Mesenchymal stem cell (in vitro differentiated cells and primary cell): Measurements from ENCODE around the gene TLE7.
A peak's percentile ranks its signal among the peaks of the same experiment; 100 is the strongest.

Experiments used
- DNase-seq: peaks from one replicate; pipeline ENCODE4 v3.0.0-alpha.2; 2013
- H2AFZ ChIP-seq: one replicate; pipeline ENCODE4 v1.6.1; 2013; ENCODE audit warnings: low read depth, mild to moderate bottlenecking, control low read depth, inconsistent platforms, low read length, moderate library complexity
- H2AK5ac ChIP-seq: 2 replicates; pipeline ENCODE4 v1.6.1; 2013; ENCODE audit warnings: low read length, moderate library complexity, mild to moderate bottlenecking, inconsistent platforms; ENCODE audit not compliant: severe bottlenecking
- H2BK120ac ChIP-seq: one replicate; pipeline ENCODE4 v1.6.1; 2013; ENCODE audit warnings: low read depth, mild to moderate bottlenecking, inconsistent platforms, low read length, moderate library complexity
- H2BK12ac ChIP-seq, 2 experiments: one replicate each; pipeline ENCODE4 v1.6.1; 2013; ENCODE audit warnings: inconsistent platforms in 2 of 2, low read length in 2 of 2, mild to moderate bottlenecking in 2 of 2, moderate library complexity in 2 of 2, control low read depth in 1 of 2
- H2BK15ac ChIP-seq: one replicate; pipeline ENCODE4 v1.6.1; 2013; ENCODE audit warnings: mild to moderate bottlenecking, low read depth, inconsistent platforms; ENCODE audit not compliant: poor library complexity, severe bottlenecking
- H2BK5ac ChIP-seq: 2 replicates; pipeline ENCODE4 v1.6.1; 2013; ENCODE audit warnings: low read depth, mild to moderate bottlenecking, low read length, control low read depth, inconsistent platforms; ENCODE audit not compliant: poor library complexity, severe bottlenecking
- H3K14ac ChIP-seq, 2 experiments: one replicate each; pipeline ENCODE4 v1.6.1; 2013; ENCODE audit warnings: inconsistent platforms in 2 of 2, low read length in 2 of 2, control low read depth in 1 of 2, mild to moderate bottlenecking in 1 of 2, moderate library complexity in 1 of 2
- H3K18ac ChIP-seq, 2 experiments: one replicate each; pipeline ENCODE4 v1.6.1; 2013; ENCODE audit warnings: inconsistent platforms in 2 of 2, low read length in 2 of 2, control low read depth in 1 of 2, low read depth in 1 of 2, mild to moderate bottlenecking in 1 of 2
- H3K23ac ChIP-seq, 2 experiments: one replicate each; pipeline ENCODE4 v1.6.1; 2013; ENCODE audit warnings: inconsistent platforms in 2 of 2, low read length in 2 of 2, mild to moderate bottlenecking in 2 of 2, moderate library complexity in 2 of 2, control low read depth in 1 of 2
- H3K27ac ChIP-seq: 2 replicates; pipeline ENCODE4 v1.5.1; 2013; ENCODE audit warnings: mild to moderate bottlenecking, moderate library complexity, low read length, control low read depth, inconsistent platforms; ENCODE audit not compliant: poor library complexity, severe bottlenecking
- H3K27me3 ChIP-seq, 2 experiments: 2 replicates each; pipeline versions ENCODE4 v1.6.1 to v1.7.0; 2013; ENCODE audit warnings: low read length in 2 of 2, mild to moderate bottlenecking in 2 of 2, moderate library complexity in 2 of 2, control low read depth in 1 of 2, inconsistent platforms in 1 of 2; ENCODE audit not compliant: control insufficient read depth in 1 of 2, insufficient read depth in 1 of 2
- H3K36me3 ChIP-seq, 2 experiments: 2 replicates each; pipeline versions ENCODE4 v1.6.1 to v1.7.0; 2013; ENCODE audit warnings: low read length in 2 of 2, control low read depth in 1 of 2, inconsistent platforms in 1 of 2, low read depth in 1 of 2, mild to moderate bottlenecking in 1 of 2; ENCODE audit not compliant: insufficient read depth in 2 of 2, control insufficient read depth in 1 of 2
- H3K4ac ChIP-seq, 2 experiments: one replicate each; pipeline ENCODE4 v1.6.1; 2013; ENCODE audit warnings: inconsistent platforms in 2 of 2, low read length in 2 of 2, mild to moderate bottlenecking in 2 of 2, moderate library complexity in 2 of 2, control low read depth in 1 of 2, low read depth in 1 of 2
- H3K4me1 ChIP-seq: 2 replicates; pipeline ENCODE4 v1.6.1; 2013; ENCODE audit warnings: low read depth, low read length, control low read depth; ENCODE audit not compliant: control insufficient read depth, insufficient read depth
- H3K4me2 ChIP-seq: 2 replicates; pipeline ENCODE4 v1.6.1; 2013; ENCODE audit warnings: low read length, mild to moderate bottlenecking, inconsistent platforms; ENCODE audit not compliant: poor library complexity, severe bottlenecking
- H3K4me3 ChIP-seq, 2 experiments: 2 replicates each; pipeline versions ENCODE4 v1.5.1 to v1.7.0; 2013; ENCODE audit warnings: low read length in 2 of 2, mild to moderate bottlenecking in 2 of 2, control low read depth in 1 of 2, low read depth in 1 of 2; ENCODE audit not compliant: insufficient read depth in 1 of 2
- H3K79me1 ChIP-seq: replicated peaks from 2 replicates; pipeline ENCODE4 v1.6.1; 2013; ENCODE audit warnings: mild to moderate bottlenecking, control low read depth, low read length, inconsistent platforms; ENCODE audit not compliant: poor library complexity, severe bottlenecking
- H3K9ac ChIP-seq: 2 replicates; pipeline ENCODE4 v1.7.0; 2013; ENCODE audit warnings: mild to moderate bottlenecking, low read length, moderate library complexity
- H3K9me3 ChIP-seq: 2 replicates; pipeline ENCODE4 v1.7.0; 2013; ENCODE audit warnings: mild to moderate bottlenecking, low read length; ENCODE audit not compliant: control insufficient read depth
- H4K8ac ChIP-seq: one replicate; pipeline ENCODE4 v1.6.1; 2013; ENCODE audit warnings: inconsistent platforms, mild to moderate bottlenecking, low read length, moderate library complexity
- H4K91ac ChIP-seq: one replicate; pipeline ENCODE4 v1.6.1; 2013; ENCODE audit warnings: mild to moderate bottlenecking, low read length, inconsistent platforms
- whole genome bisulfite sequencing: methylation state at CpG from one replicate; pipeline ENCODE4 v1.1.7; 2013; ENCODE audit warnings: mixed read lengths; 5-methylcytosine and 5-hydroxymethylcytosine counted together

Gene TLE7

DNA sequence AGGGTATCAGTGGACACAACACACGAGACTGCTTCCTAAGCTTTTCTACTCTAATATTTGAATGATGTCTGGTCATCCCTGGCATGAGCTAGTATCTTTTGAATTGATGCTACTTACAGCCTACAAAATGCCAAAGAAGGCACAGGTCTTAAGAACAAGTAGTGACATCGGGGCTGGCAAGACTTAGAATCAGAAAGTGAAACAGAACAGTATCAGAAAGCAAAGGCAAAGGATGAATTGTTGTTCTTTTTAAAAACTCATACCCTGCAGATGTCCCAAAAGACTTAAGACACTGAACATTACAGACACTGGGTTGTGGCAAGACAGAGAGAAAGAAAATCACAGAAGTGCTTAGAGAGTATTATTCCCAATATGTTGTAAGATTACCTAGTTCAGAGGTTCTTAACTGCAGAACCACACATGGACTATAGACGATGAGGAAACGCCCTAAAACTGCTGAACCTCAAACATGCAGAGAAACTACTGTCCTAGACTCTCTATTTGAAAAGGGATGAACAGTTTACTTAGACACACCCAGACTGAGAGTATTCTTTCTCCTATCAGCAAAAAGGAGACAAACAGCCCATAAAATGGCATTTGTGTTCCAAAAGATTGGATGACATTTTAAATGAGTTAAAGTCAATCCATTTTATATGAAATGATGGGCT, 34.7 kb upstream of the TLE7 start:
- H3K18ac ChIP-seq: no peak overlapping the region
- 92% methylated on average over 4 of the region's 4 CpGs for WGBS
- no peak overlapping the region for H2BK5ac ChIP-seq
- H2BK120ac ChIP-seq: no peak overlapping the region
- no peak overlapping the region for H3K9ac ChIP-seq
- peaks cover 6% of the 10 kb centered on the region for H3K79me1 ChIP-seq
- no peak overlapping the region for H3K4ac ChIP-seq
- H3K4me1 ChIP-seq: no peaks in the 10 kb centered on the region
- peaks cover 8% of the 10 kb centered on the region for H3K9me3 ChIP-seq
- no peak overlapping the region for H3K23ac ChIP-seq
- H4K8ac ChIP-seq: no peak overlapping the region
- peaks cover 0 to 51% of the 10 kb centered on the region in 2 experiments for H3K36me3 ChIP-seq
- DNase-seq: no peak
- no peak overlapping the region for H2AK5ac ChIP-seq
- no peak overlapping the region for H3K14ac ChIP-seq
- no peak overlapping the region for H2BK12ac ChIP-seq
- H2BK15ac ChIP-seq: no peak overlapping the region
- H3K4me2 ChIP-seq: no peak overlapping the region
- no peak overlapping the region for H2AFZ ChIP-seq
- no peak overlapping the region for H4K91ac ChIP-seq
- H3K4me3 ChIP-seq: no peak overlapping the region
- no peaks in the 10 kb centered on the region for H3K27me3 ChIP-seq
- H3K27ac ChIP-seq: no peak overlapping the region

DNA sequence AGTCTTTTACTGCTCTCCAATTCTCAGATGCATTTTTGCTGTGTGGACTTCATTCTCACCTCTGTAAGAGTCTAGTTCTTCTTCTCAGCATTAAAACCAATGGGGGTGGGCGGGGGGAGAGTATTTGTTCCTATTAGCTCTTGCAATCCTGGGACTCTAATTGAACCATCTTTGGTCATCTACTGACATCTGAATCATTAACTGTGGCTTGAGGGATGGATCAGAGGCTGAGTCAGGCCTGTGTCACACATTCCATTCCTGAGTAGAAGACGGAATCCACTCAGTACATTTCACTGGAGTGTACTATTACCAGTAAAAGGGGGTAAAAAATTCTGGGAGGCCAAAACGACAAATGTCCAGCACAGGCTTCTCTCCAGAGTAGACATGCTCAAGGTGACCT, 33.0 kb upstream of the TLE7 start:
- no peaks in the 10 kb centered on the region for H3K4me1 ChIP-seq
- H3K4me3 ChIP-seq: no peak overlapping the region
- 0% methylated on average over 2 of the region's 3 CpGs for WGBS
- H3K23ac ChIP-seq: no peak overlapping the region
- no peak overlapping the region for H3K4ac ChIP-seq
- no peak overlapping the region for H4K91ac ChIP-seq
- H2AK5ac ChIP-seq: no peak overlapping the region
- H3K27ac ChIP-seq: peak overlapping the region; percentile 78
- H2BK120ac ChIP-seq: no peak overlapping the region
- H3K18ac ChIP-seq: no peak overlapping the region
- H4K8ac ChIP-seq: no peak overlapping the region
- no peak overlapping the region for H3K4me2 ChIP-seq
- no peak overlapping the region for H2BK5ac ChIP-seq
- H3K79me1 ChIP-seq: peaks cover under 1% of the 10 kb centered on the region
- no peak overlapping the region for H3K14ac ChIP-seq
- H2BK15ac ChIP-seq: no peak overlapping the region
- no peak overlapping the region for H2BK12ac ChIP-seq
- peaks cover 8% of the 10 kb centered on the region for H3K9me3 ChIP-seq
- no peaks in the 10 kb centered on the region for H3K27me3 ChIP-seq
- peaks cover 0 to 43% of the 10 kb centered on the region in 2 experiments for H3K36me3 ChIP-seq
- no peak overlapping the region for H2AFZ ChIP-seq
- peak overlapping the region; percentile 60 for H3K9ac ChIP-seq
- DNase-seq: peak; percentile 81

DNA sequence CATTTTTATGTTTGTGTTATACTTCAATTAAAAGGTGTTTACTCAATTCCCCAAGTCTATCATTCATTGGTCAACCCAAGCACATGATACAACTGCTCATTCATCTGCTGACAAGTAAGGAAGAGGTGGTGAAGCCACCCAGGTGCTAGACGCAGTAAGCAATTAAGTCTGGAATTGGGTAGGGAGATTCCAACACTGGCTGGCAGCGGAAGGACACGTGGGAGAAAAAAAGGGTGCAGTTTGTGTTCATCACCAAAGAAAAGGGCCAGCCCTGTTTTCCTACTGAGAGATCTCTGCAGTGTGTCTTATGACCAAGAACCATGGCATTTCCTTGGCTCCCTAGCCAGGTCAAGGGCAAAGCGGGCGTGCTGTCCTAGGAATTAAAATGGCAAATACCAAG, 32.0 kb upstream of the TLE7 start:
- H3K4me2 ChIP-seq: no peak overlapping the region
- no peak overlapping the region for H3K27ac ChIP-seq
- no peak overlapping the region for H3K9ac ChIP-seq
- no peak overlapping the region for H2BK12ac ChIP-seq
- H3K4ac ChIP-seq: no peak overlapping the region
- H3K4me1 ChIP-seq: no peaks in the 10 kb centered on the region
- no peak overlapping the region for H3K4me3 ChIP-seq
- DNase-seq: no peak
- H2AFZ ChIP-seq: no peak overlapping the region
- H4K8ac ChIP-seq: no peak overlapping the region
- H4K91ac ChIP-seq: no peak overlapping the region
- H3K14ac ChIP-seq: no peak overlapping the region
- peaks cover 8% of the 10 kb centered on the region for H3K9me3 ChIP-seq
- peak overlapping the region in 1 of 2 experiments; percentile 63 for H3K23ac ChIP-seq
- WGBS: 90% methylated on average over 5 of the region's 5 CpGs
- H2BK120ac ChIP-seq: no peak overlapping the region
- H3K79me1 ChIP-seq: no peaks in the 10 kb centered on the region
- H3K18ac ChIP-seq: no peak overlapping the region
- peaks cover 0 to 42% of the 10 kb centered on the region in 2 experiments for H3K36me3 ChIP-seq
- H2AK5ac ChIP-seq: peak overlapping the region; percentile 7
- no peak overlapping the region for H2BK15ac ChIP-seq
- H2BK5ac ChIP-seq: no peak overlapping the region
- H3K27me3 ChIP-seq: no peaks in the 10 kb centered on the region

DNA sequence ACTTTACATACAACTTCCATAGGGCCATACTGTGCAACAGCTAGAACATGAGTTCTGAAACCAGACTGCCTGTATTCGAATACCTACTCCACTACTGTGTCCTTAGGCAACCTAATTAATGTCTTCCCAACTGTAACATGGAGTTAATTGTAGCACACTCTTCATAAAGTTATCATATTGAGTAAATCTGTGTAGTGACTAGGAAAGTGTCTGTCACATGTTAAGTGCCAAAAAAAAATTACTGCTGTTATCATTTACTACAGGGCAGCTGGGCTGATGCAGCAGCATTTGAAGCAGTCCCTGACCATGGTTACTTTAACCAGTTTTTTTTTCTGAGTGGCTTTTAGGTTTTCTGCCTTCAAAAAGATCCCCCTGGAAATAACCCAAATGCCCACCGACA, 31.1 kb upstream of the TLE7 start:
- no peak for DNase-seq
- H3K9me3 ChIP-seq: peaks cover 8% of the 10 kb centered on the region
- H2BK120ac ChIP-seq: no peak overlapping the region
- no peak overlapping the region for H3K4me3 ChIP-seq
- H2BK15ac ChIP-seq: no peak overlapping the region
- H3K18ac ChIP-seq: no peak overlapping the region
- WGBS: 83% methylated on average over 1 of the region's 2 CpGs
- H2AFZ ChIP-seq: no peak overlapping the region
- H3K27me3 ChIP-seq: no peaks in the 10 kb centered on the region
- no peak overlapping the region for H3K27ac ChIP-seq
- no peak overlapping the region for H3K9ac ChIP-seq
- H2BK12ac ChIP-seq: no peak overlapping the region
- no peaks in the 10 kb centered on the region for H3K4me1 ChIP-seq
- H3K79me1 ChIP-seq: no peaks in the 10 kb centered on the region
- H3K14ac ChIP-seq: no peak overlapping the region
- H3K4me2 ChIP-seq: no peak overlapping the region
- H3K23ac ChIP-seq: no peak overlapping the region
- H2AK5ac ChIP-seq: no peak overlapping the region
- H4K8ac ChIP-seq: no peak overlapping the region
- peaks cover 0 to 32% of the 10 kb centered on the region in 2 experiments for H3K36me3 ChIP-seq
- H4K91ac ChIP-seq: no peak overlapping the region
- H2BK5ac ChIP-seq: no peak overlapping the region
- H3K4ac ChIP-seq: no peak overlapping the region
